Esophagus muscularis mucosa (tissue), 4 donors: Measurements from ENCODE around the gene NIPAL4. TPM values are rescaled to one million over a fixed set of nuclear protein-coding genes. Genes with fewer than 3 reads are reported as not detected.

Experiments used
- DNase-seq: peaks from one replicate; pipeline ENCODE4 v3.0.0-alpha.2; 2017; ENCODE audit errors: extremely low spot score
- H3K27ac ChIP-seq, 4 donors: fragments of 200-600 bp; sonication (generic); replicated peaks in 1 of 4; 1 replicate in 3 of 4; 2 replicates in 1 of 4; pipeline ENCODE4 v1.5.1; 2016 to 2019; ENCODE audit warnings: mild to moderate bottlenecking in 1 of 4
- H3K27me3 ChIP-seq, 4 donors: fragments of 200-600 bp; sonication (generic); one replicate each; pipeline versions ENCODE4 v1.5.1 to v1.6.0; 2016 to 2019
- H3K36me3 ChIP-seq, 4 donors: fragments of 200-600 bp; sonication (generic); one replicate each; pipeline ENCODE4 v1.5.1; 2016 to 2019
- H3K4me1 ChIP-seq, 4 donors: fragments of 200-600 bp; sonication (generic); one replicate each; pipeline ENCODE4 v1.5.1; 2016 to 2019
- H3K4me3 ChIP-seq, 4 donors: fragments of 200-600 bp; sonication (generic); 1 replicate in 2 of 4; 2 replicates in 2 of 4; pipeline ENCODE4 v1.5.1; 2016 to 2019; ENCODE audit warnings: mild to moderate bottlenecking in 4 of 4, moderate library complexity in 1 of 4
- H3K9me3 ChIP-seq, 4 donors: fragments of 200-600 bp; sonication (generic); 1 replicate in 3 of 4; 2 replicates in 1 of 4; pipeline ENCODE4 v1.5.1; 2016 to 2019
- EP300 ChIP-seq: sonication (generic); formaldehyde crosslinking; IDR thresholded peaks from one replicate; pipeline ENCODE4 v1.6.1; 2017; ENCODE audit warnings: antibody characterized with exemption
- POLR2A ChIP-seq: fragments of 450-650 bp; IDR thresholded peaks from one replicate; pipeline ENCODE4 v1.6.1; 2017; ENCODE audit warnings: antibody characterized with exemption, moderate library complexity, mild to moderate bottlenecking, low read depth
- POLR2AphosphoS5 ChIP-seq, 2 donors: sonication (generic); formaldehyde crosslinking; IDR thresholded peaks; one replicate each; pipeline ENCODE4 v1.6.1; 2017; ENCODE audit warnings: antibody characterized with exemption in 2 of 2
- WGBS: methylation state at CpG from one replicate; pipeline ENCODE4 v1.1.5; 2018; 5-methylcytosine and 5-hydroxymethylcytosine counted together
- intact Hi-C: fragments of 100-400 bp; cut with DNase I; formaldehyde crosslinking; loops from one replicate; pipeline ENCODE4 v1.15.1; 2023
- total RNA-seq, 4 donors: library from RNA; depleted of rRNA; stranded (reverse); fragments of >200 nt; gene quantifications; one replicate each; pipeline versions ENCODE4 v1.1.0 to v1.2.1, GENCODE V29; 2016
- TF ChIP-seq, protein P1 (sequence below), 3 experiments: fragments of 200-600 bp in 2 of 3; fragments of 450-650 bp in 1 of 3; sonication (generic) in 2 of 3; IDR thresholded peaks; one replicate each; pipeline ENCODE4 v1.5.1; 2017 to 2019; ENCODE audit warnings: antibody characterized with exemption in 3 of 3, mild to moderate bottlenecking in 2 of 3, moderate library complexity in 1 of 3

NIPAL4 gene
- total RNA-seq, 4 donors from 2014 or later = 1.6 to 4.2 (median 2.6) TPM

DNA sequence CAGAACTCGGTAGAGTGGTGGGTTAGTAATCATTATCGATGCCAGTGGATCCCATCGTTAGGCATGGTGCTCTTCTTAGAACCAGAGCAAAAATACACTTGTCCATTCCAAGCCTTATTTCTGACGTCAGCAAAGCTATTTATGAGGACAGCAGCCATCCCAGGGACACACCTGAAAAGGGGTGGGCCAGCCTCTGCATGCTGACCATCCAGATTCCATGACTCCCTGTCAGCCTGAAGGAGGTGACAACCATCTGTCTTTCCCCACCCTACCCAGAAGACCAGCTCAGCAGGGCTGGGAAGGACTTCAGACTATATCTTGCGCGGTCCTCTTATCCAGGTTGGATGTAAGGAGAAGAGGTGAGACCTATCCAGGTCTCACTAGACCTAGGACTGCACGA, 5.7 kb upstream of the NIPAL4 start:
- no peak for DNase-seq
- H3K4me1 ChIP-seq = peaks cover 9 to 15% (median 10%) of the 10 kb centered on the region in 4 donors
- intact Hi-C loops = no loop called here
- H3K27me3 ChIP-seq = no peaks in the 10 kb centered on the region
- no peak for TF ChIP-seq EP300
- TF ChIP-seq, protein P1, sequence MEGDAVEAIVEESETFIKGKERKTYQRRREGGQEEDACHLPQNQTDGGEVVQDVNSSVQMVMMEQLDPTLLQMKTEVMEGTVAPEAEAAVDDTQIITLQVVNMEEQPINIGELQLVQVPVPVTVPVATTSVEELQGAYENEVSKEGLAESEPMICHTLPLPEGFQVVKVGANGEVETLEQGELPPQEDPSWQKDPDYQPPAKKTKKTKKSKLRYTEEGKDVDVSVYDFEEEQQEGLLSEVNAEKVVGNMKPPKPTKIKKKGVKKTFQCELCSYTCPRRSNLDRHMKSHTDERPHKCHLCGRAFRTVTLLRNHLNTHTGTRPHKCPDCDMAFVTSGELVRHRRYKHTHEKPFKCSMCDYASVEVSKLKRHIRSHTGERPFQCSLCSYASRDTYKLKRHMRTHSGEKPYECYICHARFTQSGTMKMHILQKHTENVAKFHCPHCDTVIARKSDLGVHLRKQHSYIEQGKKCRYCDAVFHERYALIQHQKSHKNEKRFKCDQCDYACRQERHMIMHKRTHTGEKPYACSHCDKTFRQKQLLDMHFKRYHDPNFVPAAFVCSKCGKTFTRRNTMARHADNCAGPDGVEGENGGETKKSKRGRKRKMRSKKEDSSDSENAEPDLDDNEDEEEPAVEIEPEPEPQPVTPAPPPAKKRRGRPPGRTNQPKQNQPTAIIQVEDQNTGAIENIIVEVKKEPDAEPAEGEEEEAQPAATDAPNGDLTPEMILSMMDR (IDR thresholded peaks at IDR 0.05) = no peak
- TF ChIP-seq POLR2A = no peak
- no peak for TF ChIP-seq POLR2AphosphoS5 (IDR thresholded peaks at IDR 0.05)
- no peak overlapping the region for H3K4me3 ChIP-seq
- WGBS = 96% methylated on average over 7 of the region's 7 CpGs
- H3K36me3 ChIP-seq = no peaks in the 10 kb centered on the region
- no peak overlapping the region for H3K27ac ChIP-seq
- H3K9me3 ChIP-seq = no peaks in the 10 kb centered on the region

- DNase-seq = no peak
- no peaks in the 10 kb centered on the region for H3K9me3 ChIP-seq
- peaks cover under 1 to 15% (median 10%) of the 10 kb centered on the region in 4 donors for H3K4me1 ChIP-seq
- no peaks in the 10 kb centered on the region for H3K36me3 ChIP-seq
- no peaks in the 10 kb centered on the region for H3K27me3 ChIP-seq
- no peak overlapping the region for H3K27ac ChIP-seq
- TF ChIP-seq POLR2A (no peak), POLR2AphosphoS5 (IDR thresholded peaks at IDR 0.05) (no peak), EP300 (no peak)
- TF ChIP-seq, protein P1 (IDR thresholded peaks at IDR 0.05) = no peak
- H3K4me3 ChIP-seq = no peak overlapping the region
- WGBS = 84% methylated on average over 5 of the region's 7 CpGs
- intact Hi-C loops = no loop called here
Measured at GRCh38 chr5:157455057-157455456, 5.0 kb upstream of the NIPAL4 start.

- Histone ChIP-seq H3K27me3 (no peaks in the 10 kb centered on the region), H3K4me1 (peaks cover 0 to 23% (median 20%) of the 10 kb centered on the region in 4 donors), H3K9me3 (no peaks in the 10 kb centered on the region), H3K27ac (no peak overlapping the region), H3K4me3 (no peak overlapping the region), H3K36me3 (no peaks in the 10 kb centered on the region)
- TF ChIP-seq POLR2AphosphoS5 (IDR thresholded peaks at IDR 0.05) = no peak
- TF ChIP-seq, protein P1 (IDR thresholded peaks at IDR 0.05) = no peak
- no peak for TF ChIP-seq POLR2A
- no peak for TF ChIP-seq EP300
- intact Hi-C loops = no loop called here
- DNase-seq = no peak
- 73% methylated on average over 5 of the region's 5 CpGs for WGBS
Measured at GRCh38 chr5:157456301-157456700, 3.7 kb upstream of the NIPAL4 start.

DNA sequence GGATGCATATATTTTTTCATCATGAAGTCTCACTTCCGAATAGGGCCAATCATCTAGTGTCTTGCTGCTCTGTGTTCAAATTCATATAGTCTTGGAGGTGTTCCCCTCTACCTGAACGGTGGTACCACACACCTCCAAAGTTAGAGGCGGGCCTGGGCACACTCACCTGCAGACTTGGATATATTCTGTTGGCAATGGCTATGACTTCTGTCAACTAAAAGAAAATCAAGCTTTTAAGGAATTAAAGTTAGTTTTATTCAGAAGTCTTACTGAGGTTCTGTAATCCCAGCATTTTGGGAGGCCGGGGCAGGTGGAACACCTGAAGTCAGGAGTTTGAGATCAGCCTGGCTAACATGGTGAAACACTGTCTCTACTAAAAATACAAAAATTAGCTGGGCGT, 2.6 kb upstream of the NIPAL4 start:
- Histone ChIP-seq H3K27me3 (no peaks in the 10 kb centered on the region), H3K4me1 (peaks cover 0 to 32% (median 28%) of the 10 kb centered on the region in 4 donors), H3K27ac (no peak overlapping the region), H3K9me3 (no peaks in the 10 kb centered on the region), H3K36me3 (no peaks in the 10 kb centered on the region), H3K4me3 (no peak overlapping the region)
- WGBS = 93% methylated on average over 5 of the region's 5 CpGs
- intact Hi-C loops = no loop called here
- TF ChIP-seq POLR2A = no peak
- no peak for TF ChIP-seq POLR2AphosphoS5 (IDR thresholded peaks at IDR 0.05)
- TF ChIP-seq EP300 = no peak
- TF ChIP-seq, protein P1 (IDR thresholded peaks at IDR 0.05) = no peak
- no peak for DNase-seq

GRCh38 chr5:157458835-157459234, 1.2 kb upstream of the NIPAL4 start:
- intact Hi-C loops = no loop called here
- TF ChIP-seq EP300 (no peak), POLR2AphosphoS5 (IDR thresholded peaks at IDR 0.05) (no peak), POLR2A (no peak)
- TF ChIP-seq, protein P1 (IDR thresholded peaks at IDR 0.05) = no peak
- Histone ChIP-seq H3K36me3 (no peaks in the 10 kb centered on the region), H3K27ac (no peak overlapping the region), H3K4me1 (peaks cover 1 to 37% (median 36%) of the 10 kb centered on the region in 4 donors), H3K27me3 (no peaks in the 10 kb centered on the region), H3K4me3 (no peak overlapping the region), H3K9me3 (no peaks in the 10 kb centered on the region)
- DNase-seq = no peak
- 91% methylated on average over 5 of the region's 5 CpGs for WGBS
